HL-60/S4 (cell line): ENCODE data around the gene AXDND1.
"Not testable (repeated sequence)": the region's sequence is repeated elsewhere in the genome, so short reads cannot be mapped to it uniquely, and the experiment has no call there.

Source experiments
- in situ Hi-C: fragments of 300-500 bp; cut with MboI; formaldehyde crosslinking; loops from 2 replicates; pipeline ENCODE4 v1.14.3; 2022; ENCODE audit warnings: low sequenced_read_pairs

The AXDND1 gene

GRCh38 chr1:179448437-179449149 is 82.8 kb downstream of the AXDND1 start:
- in situ Hi-C loops: no loop called here

- in situ Hi-C loops: not testable (repeated sequence)
Observed at GRCh38 chr1:179459606-179460206, 93.9 kb downstream of the AXDND1 start.

- in situ Hi-C loops: not testable (repeated sequence)
Observed at GRCh38 chr1:179465661-179466060, 99.9 kb downstream of the AXDND1 start.

- in situ Hi-C loops: no loop called here
Observed at GRCh38 chr1:179474713-179475112, 108.9 kb downstream of the AXDND1 start.

- in situ Hi-C loops: no loop called here
Observed at GRCh38 chr1:179476484-179476883, 110.7 kb downstream of the AXDND1 start.

GRCh38 chr1:179478370-179478769 is 112.6 kb downstream of the AXDND1 start:
- in situ Hi-C loops: no loop called here

- in situ Hi-C loops: no loop called here
Observed at GRCh38 chr1:179490611-179491010, 124.8 kb downstream of the AXDND1 start.

GRCh38 chr1:179493323-179493722 is 127.6 kb downstream of the AXDND1 start:
- in situ Hi-C loops: no loop called here

GRCh38 chr1:179506199-179506598 is 140.4 kb downstream of the AXDND1 start:
- in situ Hi-C loops: no loop called here

- in situ Hi-C loops: no loop called here
Observed at GRCh38 chr1:179509384-179509783, 143.6 kb downstream of the AXDND1 start.

- in situ Hi-C loops: no loop called here
Observed at GRCh38 chr1:179510038-179510437, 144.3 kb downstream of the AXDND1 start.

- in situ Hi-C loops: no loop called here
Observed at GRCh38 chr1:179516976-179517705, 151.4 kb downstream of the AXDND1 start.

- in situ Hi-C loops: not testable (repeated sequence)
Observed at GRCh38 chr1:179518544-179518943, 152.8 kb downstream of the AXDND1 start.

GRCh38 chr1:179529482-179530195 is 163.9 kb downstream of the AXDND1 start:
- in situ Hi-C loops: no loop called here

- in situ Hi-C loops: no loop called here
Observed at GRCh38 chr1:179530352-179530751, 164.6 kb downstream of the AXDND1 start.

- in situ Hi-C loops: no loop called here
Observed at GRCh38 chr1:179541774-179542173, 176.0 kb downstream of the AXDND1 start.

- in situ Hi-C loops: no loop called here
Observed at GRCh38 chr1:179545321-179545720, 179.6 kb downstream of the AXDND1 start.

GRCh38 chr1:179547021-179547535 is 181.3 kb downstream of the AXDND1 start:
- in situ Hi-C loops: no loop called here

- in situ Hi-C loops: no loop called here
Observed at GRCh38 chr1:179548666-179549367, 183.0 kb downstream of the AXDND1 start.

- in situ Hi-C loops: no loop called here
Observed at GRCh38 chr1:179549368-179549700, 183.6 kb downstream of the AXDND1 start.
